Thoracic aorta (tissue), 2 donors: ENCODE data around the gene SMTNL1. TPM values are rescaled to one million over a fixed set of nuclear protein-coding genes. Genes with fewer than 3 reads are reported as not detected.

Experiments used
- ATAC-seq: fragments of 150-250 bp; one replicate; pipeline ENCODE4 v1.8.0; 2017; ENCODE audit warnings: low read depth; ENCODE audit not compliant: insufficient number of reproducible peaks, low FRiP score
- DNase-seq: peaks from one replicate; pipeline ENCODE4 v3.0.0-alpha.2; 2020; ENCODE audit warnings: low spot score
- H3K27ac ChIP-seq, 2 donors: fragments of 200-600 bp; sonication (generic); 1 replicate in 1 of 2; 2 replicates in 1 of 2; pipeline ENCODE4 v1.5.1; 2016; ENCODE audit warnings: mild to moderate bottlenecking in 2 of 2, moderate library complexity in 2 of 2
- H3K27me3 ChIP-seq: fragments of 200-600 bp; sonication (generic); replicated peaks from 2 replicates; pipeline ENCODE4 v1.6.0; 2016; ENCODE audit warnings: mild to moderate bottlenecking; ENCODE audit not compliant: insufficient read depth
- H3K36me3 ChIP-seq: fragments of 200-600 bp; sonication (generic); one replicate; pipeline ENCODE4 v1.5.1; 2016
- H3K4me1 ChIP-seq, 2 donors: fragments of 200-600 bp; sonication (generic); 1 replicate in 1 of 2; 2 replicates in 1 of 2; pipeline versions ENCODE4 v1.5.1 to v1.6.0; 2016; ENCODE audit warnings: low read depth in 2 of 2, mild to moderate bottlenecking in 1 of 2; ENCODE audit not compliant: control insufficient read depth in 1 of 2
- H3K4me3 ChIP-seq: fragments of 200-600 bp; sonication (generic); 2 replicates; pipeline ENCODE4 v1.5.1; 2016; ENCODE audit warnings: mild to moderate bottlenecking
- H3K9me3 ChIP-seq: fragments of 200-600 bp; sonication (generic); 2 replicates; pipeline ENCODE4 v1.5.1; 2016
- total RNA-seq, 2 donors: library from RNA; depleted of rRNA; stranded (reverse); fragments of >200 nt; gene quantifications; one replicate each; pipeline versions ENCODE4 v1.1.0 to v1.2.3, GENCODE V29; 2016
- TF ChIP-seq, protein P1 (sequence below): fragments of 200-600 bp; sonication (generic); IDR thresholded peaks from one replicate; pipeline ENCODE4 v1.5.1; 2019; ENCODE audit warnings: antibody characterized with exemption

SMTNL1 gene
- total RNA-seq, 2 donors from 2014 or later: not detected

- TF ChIP-seq, protein P1, sequence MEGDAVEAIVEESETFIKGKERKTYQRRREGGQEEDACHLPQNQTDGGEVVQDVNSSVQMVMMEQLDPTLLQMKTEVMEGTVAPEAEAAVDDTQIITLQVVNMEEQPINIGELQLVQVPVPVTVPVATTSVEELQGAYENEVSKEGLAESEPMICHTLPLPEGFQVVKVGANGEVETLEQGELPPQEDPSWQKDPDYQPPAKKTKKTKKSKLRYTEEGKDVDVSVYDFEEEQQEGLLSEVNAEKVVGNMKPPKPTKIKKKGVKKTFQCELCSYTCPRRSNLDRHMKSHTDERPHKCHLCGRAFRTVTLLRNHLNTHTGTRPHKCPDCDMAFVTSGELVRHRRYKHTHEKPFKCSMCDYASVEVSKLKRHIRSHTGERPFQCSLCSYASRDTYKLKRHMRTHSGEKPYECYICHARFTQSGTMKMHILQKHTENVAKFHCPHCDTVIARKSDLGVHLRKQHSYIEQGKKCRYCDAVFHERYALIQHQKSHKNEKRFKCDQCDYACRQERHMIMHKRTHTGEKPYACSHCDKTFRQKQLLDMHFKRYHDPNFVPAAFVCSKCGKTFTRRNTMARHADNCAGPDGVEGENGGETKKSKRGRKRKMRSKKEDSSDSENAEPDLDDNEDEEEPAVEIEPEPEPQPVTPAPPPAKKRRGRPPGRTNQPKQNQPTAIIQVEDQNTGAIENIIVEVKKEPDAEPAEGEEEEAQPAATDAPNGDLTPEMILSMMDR: peak; percentile 83
- Histone ChIP-seq H3K27me3 (no peaks in the 10 kb centered on the region), H3K27ac (no peak overlapping the region), H3K4me3 (no peak overlapping the region), H3K36me3 (peaks cover 3% of the 10 kb centered on the region), H3K4me1 (peaks cover 0 to 3% of the 10 kb centered on the region in 2 donors), H3K9me3 (no peaks in the 10 kb centered on the region)
- DNase-seq (no peak), ATAC-seq (no peak)
These were observed 43.6 kb upstream of the SMTNL1 start for GRCh38 chr11:57493507-57494503.

DNA sequence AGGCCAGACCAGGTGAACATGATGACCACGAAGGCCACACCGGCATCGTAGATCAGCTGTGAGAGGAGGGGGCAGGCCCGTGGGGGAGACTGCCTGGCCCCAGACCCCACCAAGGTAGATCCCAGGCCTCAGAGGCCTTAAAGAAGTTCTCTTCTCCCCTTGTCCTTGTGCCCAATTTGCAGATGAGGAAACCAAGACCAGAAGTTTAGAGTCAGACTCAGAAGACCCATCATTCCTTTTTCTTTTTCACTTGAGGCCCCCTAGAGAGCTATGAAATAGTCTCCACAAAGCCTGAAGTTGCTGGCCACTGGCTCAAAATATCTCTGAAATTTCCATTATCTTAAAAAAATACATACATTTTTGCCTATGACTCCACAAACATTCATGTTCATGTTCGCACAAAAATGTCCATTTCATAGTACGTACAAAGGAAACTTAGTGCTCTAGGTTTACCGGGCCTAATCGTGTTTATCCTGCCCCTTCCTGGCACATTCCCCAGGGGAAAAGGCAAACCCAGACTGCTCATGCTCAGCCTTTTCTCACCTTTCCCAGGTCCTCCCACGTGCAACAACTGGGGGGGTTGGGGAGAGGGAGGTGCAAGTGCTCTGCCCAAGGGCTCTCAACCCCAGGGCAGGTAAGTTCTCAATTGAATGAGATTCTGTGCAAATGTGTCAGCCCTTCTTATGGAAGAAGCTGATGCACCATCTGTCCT lies 41.1 kb upstream of the SMTNL1 start:
- DNase-seq (no peak), ATAC-seq (no peak)
- no peak overlapping the region for H3K27ac ChIP-seq
- no peaks in the 10 kb centered on the region for H3K9me3 ChIP-seq
- H3K27me3 ChIP-seq: no peaks in the 10 kb centered on the region
- H3K4me1 ChIP-seq: peaks cover 0 to 16% of the 10 kb centered on the region in 2 donors
- H3K36me3 ChIP-seq: no peaks in the 10 kb centered on the region
- H3K4me3 ChIP-seq: no peak overlapping the region
- TF ChIP-seq, protein P1: no peak

GRCh38 chr11:57497303-57498247 lies 39.8 kb upstream of the SMTNL1 start:
- no peaks in the 10 kb centered on the region for H3K36me3 ChIP-seq
- no peak for DNase-seq
- no peaks in the 10 kb centered on the region for H3K9me3 ChIP-seq
- H3K27me3 ChIP-seq: no peaks in the 10 kb centered on the region
- TF ChIP-seq, protein P1: no peak
- peaks cover 0 to 16% of the 10 kb centered on the region in 2 donors for H3K4me1 ChIP-seq
- ATAC-seq: no peak
- H3K4me3 ChIP-seq: no peak overlapping the region
- no peak overlapping the region for H3K27ac ChIP-seq

GRCh38 chr11:57498540-57498939 lies 38.9 kb upstream of the SMTNL1 start:
- TF ChIP-seq, protein P1: no peak
- Histone ChIP-seq H3K9me3 (no peaks in the 10 kb centered on the region), H3K4me1 (peaks cover 0 to 16% of the 10 kb centered on the region in 2 donors), H3K27ac (no peak overlapping the region), H3K27me3 (no peaks in the 10 kb centered on the region), H3K4me3 (no peak overlapping the region), H3K36me3 (no peaks in the 10 kb centered on the region)
- no peak for DNase-seq
- ATAC-seq: no peak
